B cell (primary cell): ENCODE results near the gene TBC1D4. TPM values are rescaled to one million over a fixed set of nuclear protein-coding genes. Genes with fewer than 3 reads are reported as not detected.

Source experiments
- ATAC-seq: fragments of 200-7000 bp; cut with Tn5 transposase; one replicate; pipeline ENCODE4 v1.10.0; 2021; ENCODE audit warnings: low read depth, mild to moderate bottlenecking, moderate number of reproducible peaks, moderate library complexity
- CTCF ChIA-PET: fragments of 350-600 bp; sonication (Branson Sonifier 250); formaldehyde crosslinking; loops from one replicate; lab custom pipeline; 2021; ENCODE audit warnings: antibody characterized with exemption, inconsistent platforms; lab: Charles Lee
- POLR2A ChIA-PET: fragments of 350-600 bp; sonication (Branson Sonifier 250); formaldehyde crosslinking; loops from one replicate; lab custom pipeline; 2021; ENCODE audit warnings: antibody characterized with exemption; lab: Charles Lee
- DNase-seq: peaks from one replicate; pipeline ENCODE4 v3.0.0; 2013
- H2AFZ ChIP-seq: 2 replicates; pipeline ENCODE4 v1.6.1; 2012; ENCODE audit warnings: mild to moderate bottlenecking, low read depth, low read length; ENCODE audit not compliant: insufficient read depth, poor library complexity, severe bottlenecking
- H3K27ac ChIP-seq, 2 donors: 1 replicate in 1 of 2; 2 replicates in 1 of 2; pipeline ENCODE4 v1.5.1; 2012 to 2013; ENCODE audit warnings: low read length in 2 of 2, mild to moderate bottlenecking in 2 of 2, moderate library complexity in 1 of 2
- H3K27me3 ChIP-seq, 4 experiments: fragments of 200-600 bp in 1 of 4; sonication (generic) in 1 of 4; replicated peaks in 1 of 4; 1 replicate in 2 of 4; 2 replicates in 2 of 4; pipeline versions ENCODE4 v1.6.1 to v1.7.0; 2013 to 2016; ENCODE audit warnings: low read length in 3 of 4, mild to moderate bottlenecking in 2 of 4, mixed read lengths in 1 of 4, moderate library complexity in 1 of 4; ENCODE audit not compliant: insufficient read depth in 4 of 4, control insufficient read depth in 3 of 4; ENCODE audit errors: control extremely low read depth in 1 of 4
- H3K36me3 ChIP-seq, 2 experiments: replicated peaks in 1 of 2; 1 replicate in 1 of 2; 2 replicates in 1 of 2; pipeline versions ENCODE4 v1.6.1 to v1.7.1; 2013; ENCODE audit warnings: low read length in 1 of 2; ENCODE audit not compliant: insufficient read depth in 2 of 2, control insufficient read depth in 1 of 2; ENCODE audit errors: control extremely low read depth in 1 of 2, extremely low read depth in 1 of 2
- H3K4me1 ChIP-seq, 2 donors: fragments of 200-600 bp in 1 of 2; sonication (generic) in 1 of 2; 1 replicate in 1 of 2; 2 replicates in 1 of 2; pipeline versions ENCODE4 v1.5.1 to v1.6.1; 2013 to 2017; ENCODE audit warnings: low read length in 2 of 2; ENCODE audit not compliant: control insufficient read depth in 2 of 2, insufficient read depth in 2 of 2
- H3K4me2 ChIP-seq: replicated peaks from 2 replicates; pipeline ENCODE3; 2012; ENCODE audit warnings: mild to moderate bottlenecking, low read depth, low read length; ENCODE audit not compliant: poor library complexity, severe bottlenecking
- H3K4me3 ChIP-seq, 5 experiments: fragments of 200-600 bp in 1 of 5; sonication (generic) in 1 of 5; 1 replicate in 3 of 5; 2 replicates in 2 of 5; pipeline versions ENCODE4 v1.5.1 to v1.7.0; 2011 to 2016; ENCODE audit warnings: low read length in 4 of 5, mild to moderate bottlenecking in 4 of 5, low read depth in 2 of 5, control low read depth in 1 of 5, moderate library complexity in 1 of 5; ENCODE audit not compliant: insufficient read depth in 1 of 5; ENCODE audit errors: control extremely low read depth in 1 of 5, extremely low read depth in 1 of 5
- H3K79me2 ChIP-seq: fragments of 200-600 bp; sonication (generic); one replicate; pipeline ENCODE4 v1.6.0; 2016; ENCODE audit warnings: low read length; ENCODE audit not compliant: control insufficient read depth, insufficient read depth
- H3K9ac ChIP-seq: fragments of 200-600 bp; sonication (generic); 2 replicates; pipeline ENCODE4 v1.6.1; 2017; ENCODE audit warnings: mild to moderate bottlenecking, low read length, moderate library complexity
- H3K9me3 ChIP-seq, 3 donors: one replicate each; pipeline versions ENCODE4 v1.6.1 to v1.7.1; 2013; ENCODE audit warnings: low read length in 2 of 3; ENCODE audit not compliant: control insufficient read depth in 2 of 3, insufficient read depth in 1 of 3; ENCODE audit errors: control extremely low read depth in 1 of 3
- H4K20me1 ChIP-seq: 2 replicates; pipeline ENCODE4 v1.6.0; 2012; ENCODE audit warnings: mild to moderate bottlenecking, low read length; ENCODE audit not compliant: insufficient read depth, control insufficient read depth, poor library complexity, severe bottlenecking
- H3K27ac Mint-ChIP-seq: one replicate; pipeline ENCODE4 v1.8.0; 2021; ENCODE audit warnings: mixed read lengths
- H3K27me3 Mint-ChIP-seq: one replicate; pipeline ENCODE4 v1.8.0; 2021; ENCODE audit warnings: mixed read lengths
- H3K4me1 Mint-ChIP-seq: one replicate; pipeline ENCODE4 v1.8.0; 2021; ENCODE audit warnings: mixed read lengths
- H3K4me3 Mint-ChIP-seq: one replicate; pipeline ENCODE4 v1.8.0; 2021; ENCODE audit warnings: mixed read lengths
- H3K9me3 Mint-ChIP-seq: one replicate; pipeline ENCODE4 v1.8.0; 2022; ENCODE audit warnings: mixed read lengths; ENCODE audit not compliant: insufficient read depth
- EZH2 ChIP-seq: IDR thresholded peaks from 2 replicates; pipeline ENCODE4 v1.6.1; 2012; ENCODE audit warnings: borderline replicate concordance, low read depth, mild to moderate bottlenecking, moderate library complexity, low read length; ENCODE audit not compliant: insufficient read depth, poor library complexity, severe bottlenecking
- WGBS: methylation state at CpG from one replicate; pipeline ENCODE4 v1.1.5; 2013; ENCODE audit warnings: missing lambda C conversion rate; ENCODE audit not compliant: insufficient coverage; 5-methylcytosine and 5-hydroxymethylcytosine counted together
- intact Hi-C: fragments of 100-400 bp; cut with micrococcal nuclease; formaldehyde crosslinking; loops from one replicate; pipeline ENCODE4 v1.10.0; 2022
- polyA plus RNA-seq: library from polyadenylated mRNA; depleted of rRNA; stranded (reverse); fragments of >200 nt; gene quantifications from 2 replicates; pipeline ENCODE4 v1.2.3, GENCODE V29; 2012
- total RNA-seq, 2 donors: library from RNA; stranded (reverse); fragments of 120-200 nt in 1 of 2; gene quantifications; 1 replicate in 1 of 2; 2 replicates in 1 of 2; pipeline versions ENCODE4 v1.2.3 to v1.2.4, GENCODE V29; 2013 to 2022
- TF ChIP-seq, protein P1 (sequence below): fragments of 200-600 bp; IDR thresholded peaks from one replicate; pipeline ENCODE4 v1.8.0; 2022; ENCODE audit warnings: antibody characterized with exemption, mild to moderate bottlenecking

The TBC1D4 gene
- total and polyA plus RNA-seq, 2 donors (not counting 1 experiment from before 2014, with no cell fraction given), result 1.6 to 3.5 TPM

DNA sequence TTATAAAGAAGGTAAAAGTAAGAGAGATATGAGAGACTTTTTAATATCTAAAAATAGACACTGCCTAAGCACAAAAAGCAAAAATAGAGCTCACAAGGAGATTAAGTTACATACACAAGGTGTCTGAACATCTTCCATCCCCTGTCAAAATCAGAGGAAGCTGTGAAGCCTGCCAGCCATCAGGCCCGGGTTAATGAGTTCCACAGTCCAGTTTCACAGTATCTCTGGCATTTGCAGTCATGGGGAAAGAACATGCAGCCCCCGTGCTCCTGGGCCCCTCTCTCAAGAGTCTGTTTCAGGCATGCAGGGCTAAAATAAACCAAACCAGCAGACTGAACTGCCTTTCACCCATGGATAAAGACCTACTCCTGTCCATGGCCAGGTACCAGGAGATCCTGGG lies 79.2 kb downstream of the TBC1D4 start:
- 94% methylated on average over 2 of the region's 2 CpGs for WGBS
- no peaks in the 10 kb centered on the region for H3K79me2 ChIP-seq
- ATAC-seq (no peak), DNase-seq (no peak)
- H3K9me3 Mint-ChIP-seq, result no peaks in the 10 kb centered on the region
- TF ChIP-seq, protein P1, sequence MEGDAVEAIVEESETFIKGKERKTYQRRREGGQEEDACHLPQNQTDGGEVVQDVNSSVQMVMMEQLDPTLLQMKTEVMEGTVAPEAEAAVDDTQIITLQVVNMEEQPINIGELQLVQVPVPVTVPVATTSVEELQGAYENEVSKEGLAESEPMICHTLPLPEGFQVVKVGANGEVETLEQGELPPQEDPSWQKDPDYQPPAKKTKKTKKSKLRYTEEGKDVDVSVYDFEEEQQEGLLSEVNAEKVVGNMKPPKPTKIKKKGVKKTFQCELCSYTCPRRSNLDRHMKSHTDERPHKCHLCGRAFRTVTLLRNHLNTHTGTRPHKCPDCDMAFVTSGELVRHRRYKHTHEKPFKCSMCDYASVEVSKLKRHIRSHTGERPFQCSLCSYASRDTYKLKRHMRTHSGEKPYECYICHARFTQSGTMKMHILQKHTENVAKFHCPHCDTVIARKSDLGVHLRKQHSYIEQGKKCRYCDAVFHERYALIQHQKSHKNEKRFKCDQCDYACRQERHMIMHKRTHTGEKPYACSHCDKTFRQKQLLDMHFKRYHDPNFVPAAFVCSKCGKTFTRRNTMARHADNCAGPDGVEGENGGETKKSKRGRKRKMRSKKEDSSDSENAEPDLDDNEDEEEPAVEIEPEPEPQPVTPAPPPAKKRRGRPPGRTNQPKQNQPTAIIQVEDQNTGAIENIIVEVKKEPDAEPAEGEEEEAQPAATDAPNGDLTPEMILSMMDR, result no peak
- no peaks in the 10 kb centered on the region for H3K4me1 ChIP-seq
- no peak overlapping the region for H2AFZ ChIP-seq
- H3K4me2 ChIP-seq, result no peak overlapping the region
- H3K27me3 ChIP-seq, result no peaks in the 10 kb centered on the region
- ChIA-PET CTCF (no interaction called here), POLR2A (no interaction called here)
- no peak overlapping the region for H3K27ac Mint-ChIP-seq
- H3K4me3 Mint-ChIP-seq, result no peak overlapping the region
- H3K4me3 ChIP-seq, result no peak overlapping the region
- H3K27me3 Mint-ChIP-seq, result peaks cover 23% of the 10 kb centered on the region
- intact Hi-C loops, result no loop called here
- H3K9ac ChIP-seq, result no peak overlapping the region
- no peaks in the 10 kb centered on the region for H4K20me1 ChIP-seq
- H3K9me3 ChIP-seq, result no peaks in the 10 kb centered on the region
- H3K27ac ChIP-seq, result no peak overlapping the region
- no peaks in the 10 kb centered on the region for H3K4me1 Mint-ChIP-seq
- no peaks in the 10 kb centered on the region for H3K36me3 ChIP-seq

DNA sequence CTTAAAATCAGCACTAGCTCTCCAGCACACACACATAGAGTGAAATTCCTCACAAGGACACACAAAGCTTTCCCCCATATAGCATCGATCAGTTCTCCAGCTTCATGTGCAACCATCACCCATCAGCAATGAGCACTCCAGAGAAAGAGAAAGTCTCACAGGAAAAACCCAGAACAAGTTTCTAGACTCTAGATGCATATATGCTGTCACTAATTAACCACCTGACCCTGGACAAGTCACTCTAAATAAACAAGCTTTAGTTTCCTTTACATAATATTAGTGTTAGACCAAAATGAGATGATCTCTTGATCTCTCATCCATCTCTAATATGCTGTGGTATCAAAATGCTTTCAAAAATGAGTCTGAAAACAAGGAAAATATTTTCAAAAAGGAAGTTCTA lies 81.2 kb downstream of the TBC1D4 start:
- H4K20me1 ChIP-seq, result no peaks in the 10 kb centered on the region
- H3K4me3 Mint-ChIP-seq, result no peak overlapping the region
- no peaks in the 10 kb centered on the region for H3K79me2 ChIP-seq
- no peak overlapping the region for H3K4me2 ChIP-seq
- H2AFZ ChIP-seq, result no peak overlapping the region
- no peaks in the 10 kb centered on the region for H3K4me1 Mint-ChIP-seq
- H3K9ac ChIP-seq, result no peak overlapping the region
- ATAC-seq (no peak), DNase-seq (no peak)
- 100% methylated on average over 1 of the region's 1 CpG for WGBS
- no peaks in the 10 kb centered on the region for H3K4me1 ChIP-seq
- H3K27ac ChIP-seq, result no peak overlapping the region
- CTCF ChIA-PET, result no interaction called here
- no peaks in the 10 kb centered on the region for H3K27me3 ChIP-seq
- H3K27me3 Mint-ChIP-seq, result peaks cover 6% of the 10 kb centered on the region
- H3K36me3 ChIP-seq, result no peaks in the 10 kb centered on the region
- no peak for TF ChIP-seq EZH2
- TF ChIP-seq, protein P1, result no peak
- intact Hi-C loops, result no loop called here
- no peaks in the 10 kb centered on the region for H3K9me3 Mint-ChIP-seq
- H3K4me3 ChIP-seq, result no peak overlapping the region
- H3K9me3 ChIP-seq, result peaks cover 0 to 1% (median 0%) of the 10 kb centered on the region in 3 donors
- no peak overlapping the region for H3K27ac Mint-ChIP-seq
- POLR2A ChIA-PET, result no interaction called here
